Spleen (tissue), 7 donors: ENCODE measurements around the gene TSHZ2.

Source experiments
- POLR2A ChIP-seq, 3 donors: fragments of 450-650 bp; IDR thresholded peaks; one replicate each; pipeline ENCODE4 v1.5.1; 2017; ENCODE audit warnings: antibody characterized with exemption in 3 of 3, mild to moderate bottlenecking in 1 of 3
- TF ChIP-seq, protein P1 (sequence below), 11 experiments: fragments of 200-600 bp in 7 of 11; fragments of 450-650 bp in 4 of 11; sonication (generic) in 4 of 11; IDR thresholded peaks in 8 of 11; conservative IDR thresholded peaks in 3 of 11; 1 replicate in 7 of 11; 2 replicates in 4 of 11; pipeline versions ENCODE4 v1.4.0 to v1.8.0; 2016 to 2021; ENCODE audit warnings: antibody characterized with exemption in 11 of 11, inconsistent platforms in 4 of 11, mild to moderate bottlenecking in 1 of 11
- donor health status: DM: no; HTN: no; CAD: no; lungs with moderate emphysema.
- donor health status: DM: no; HTN: no; CAD: no.
- donor health status: DM: no; HTN: no; CAD: no.

DNA sequence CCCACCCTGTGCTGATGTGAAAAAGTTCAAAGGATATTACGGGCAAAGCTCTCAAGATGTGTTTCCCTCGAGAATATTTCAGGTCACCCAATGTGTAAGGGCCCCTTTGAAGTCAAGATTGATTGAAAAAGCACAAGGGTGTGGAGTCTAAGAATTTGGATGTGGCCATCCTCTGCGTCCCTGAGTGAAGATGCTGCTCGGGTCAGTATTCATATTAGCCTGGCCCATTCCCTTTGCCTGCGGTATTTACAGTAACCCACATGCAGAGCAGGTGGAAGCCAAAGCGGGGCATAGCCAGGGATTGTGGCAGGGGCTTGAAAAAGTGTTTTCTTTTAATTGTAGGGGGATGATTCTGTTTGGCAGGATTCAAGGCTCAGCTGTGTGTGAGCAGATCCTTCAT lies 211.0 kb downstream of the TSHZ2 start:
- TF ChIP-seq POLR2A (IDR thresholded peaks at IDR 0.05) = no peak
- TF ChIP-seq, protein P1, sequence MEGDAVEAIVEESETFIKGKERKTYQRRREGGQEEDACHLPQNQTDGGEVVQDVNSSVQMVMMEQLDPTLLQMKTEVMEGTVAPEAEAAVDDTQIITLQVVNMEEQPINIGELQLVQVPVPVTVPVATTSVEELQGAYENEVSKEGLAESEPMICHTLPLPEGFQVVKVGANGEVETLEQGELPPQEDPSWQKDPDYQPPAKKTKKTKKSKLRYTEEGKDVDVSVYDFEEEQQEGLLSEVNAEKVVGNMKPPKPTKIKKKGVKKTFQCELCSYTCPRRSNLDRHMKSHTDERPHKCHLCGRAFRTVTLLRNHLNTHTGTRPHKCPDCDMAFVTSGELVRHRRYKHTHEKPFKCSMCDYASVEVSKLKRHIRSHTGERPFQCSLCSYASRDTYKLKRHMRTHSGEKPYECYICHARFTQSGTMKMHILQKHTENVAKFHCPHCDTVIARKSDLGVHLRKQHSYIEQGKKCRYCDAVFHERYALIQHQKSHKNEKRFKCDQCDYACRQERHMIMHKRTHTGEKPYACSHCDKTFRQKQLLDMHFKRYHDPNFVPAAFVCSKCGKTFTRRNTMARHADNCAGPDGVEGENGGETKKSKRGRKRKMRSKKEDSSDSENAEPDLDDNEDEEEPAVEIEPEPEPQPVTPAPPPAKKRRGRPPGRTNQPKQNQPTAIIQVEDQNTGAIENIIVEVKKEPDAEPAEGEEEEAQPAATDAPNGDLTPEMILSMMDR (IDR thresholded peaks at IDR 0.05 in 8 of 11, conservative IDR thresholded peaks at IDR 0.05 in 3 of 11) = no peak
